GM18508 (cell line): Measurements from ENCODE around the gene PSME3IP1.

ENCODE experiments used
- ATAC-seq: cut with Tn5 transposase; IDR thresholded peaks from one replicate; pipeline ENCODE4 v1.9.1; 2021; ENCODE audit warnings: moderate number of reproducible peaks; ENCODE audit not compliant: insufficient read depth, unreplicated experiment

Gene PSME3IP1

GRCh38 chr16:57172721-57173290 lies 13.0 kb downstream of the PSME3IP1 start:
- ATAC-seq, result no peak

DNA sequence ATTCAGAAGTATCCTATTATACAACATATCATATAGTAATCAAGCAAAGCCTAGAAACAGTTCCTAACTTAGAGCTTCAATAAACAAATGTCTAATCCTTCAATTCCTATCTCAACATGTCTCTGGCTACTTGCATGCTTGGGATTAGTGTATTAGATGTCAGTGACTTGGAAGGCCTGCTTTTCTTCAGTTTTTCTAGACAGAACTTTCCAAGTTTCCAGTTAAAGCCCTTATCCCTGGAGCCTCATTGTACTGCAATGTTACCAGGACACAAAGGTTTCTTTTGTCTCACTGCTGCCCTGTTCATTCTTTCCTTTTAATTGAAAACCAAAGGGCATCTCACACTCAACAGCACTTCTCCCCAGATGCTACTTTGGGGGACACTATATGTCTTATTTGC lies 16.5 kb downstream of the PSME3IP1 start:
- ATAC-seq, result no peak

DNA sequence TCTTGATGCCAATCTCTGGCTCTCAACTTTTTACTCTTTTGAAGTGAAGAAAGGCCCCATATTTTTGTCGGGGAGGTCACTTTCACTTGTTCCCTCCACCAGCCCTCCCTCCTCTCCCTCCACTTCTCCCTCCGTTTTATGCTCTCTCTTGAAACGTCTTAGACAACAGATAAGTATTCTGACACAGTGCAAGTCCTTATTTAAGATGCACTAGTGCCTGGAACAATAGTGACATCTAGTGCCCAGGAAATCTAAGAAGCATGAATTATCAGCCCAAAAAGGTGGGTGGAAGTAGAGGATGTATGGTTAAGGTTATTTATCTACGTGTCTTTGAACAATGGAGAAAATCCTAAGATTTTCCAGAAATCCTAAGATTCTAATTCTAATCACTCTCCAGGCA lies 17.9 kb downstream of the PSME3IP1 start:
- ATAC-seq, result no peak

- no peak for ATAC-seq
These were observed 18.3 kb downstream of the PSME3IP1 start for GRCh38 chr16:57167538-57167937.

DNA sequence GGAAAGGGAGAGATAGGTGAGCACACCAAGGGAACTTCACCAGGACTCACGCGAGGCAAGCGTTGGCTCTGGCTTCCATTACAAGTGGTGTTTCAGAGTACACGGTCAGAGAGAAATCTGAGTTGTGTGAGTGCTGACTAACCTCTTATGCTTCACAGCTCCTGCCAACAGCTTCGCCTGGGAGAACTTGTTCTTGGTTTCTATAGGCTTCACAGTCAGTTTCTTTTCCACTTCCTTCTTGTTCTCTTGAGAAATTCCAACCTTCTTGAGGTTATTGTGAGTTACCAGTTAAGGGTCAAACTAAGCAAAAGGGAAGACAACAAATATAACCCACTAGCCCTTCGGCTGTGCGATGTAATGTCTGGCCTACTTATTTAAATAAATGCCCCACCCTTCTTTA lies 18.9 kb downstream of the PSME3IP1 start:
- ATAC-seq, result no peak

- no peak for ATAC-seq
These were observed 19.4 kb downstream of the PSME3IP1 start for GRCh38 chr16:57166451-57166850.

DNA sequence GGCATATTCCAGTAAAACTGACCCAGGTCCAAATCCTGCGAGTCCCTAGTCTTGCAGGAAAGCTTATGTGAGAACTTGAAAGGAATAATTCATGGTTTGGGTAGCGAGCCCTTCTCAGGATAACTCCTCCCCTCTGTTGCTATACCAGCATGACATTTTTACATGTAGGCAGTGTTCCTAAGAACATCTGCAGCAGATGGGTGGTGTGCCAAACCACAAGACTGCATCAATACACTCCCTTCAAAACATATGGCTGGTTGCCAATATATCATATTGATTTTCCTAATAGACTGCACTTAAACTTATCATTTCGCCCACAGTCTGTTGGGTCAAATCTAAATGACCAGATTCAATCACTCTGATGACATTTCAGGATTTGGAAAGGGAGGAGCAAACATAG lies 19.9 kb downstream of the PSME3IP1 start:
- ATAC-seq, result no peak

- no peak for ATAC-seq
These were observed 20.4 kb downstream of the PSME3IP1 start for GRCh38 chr16:57165483-57165882.

DNA sequence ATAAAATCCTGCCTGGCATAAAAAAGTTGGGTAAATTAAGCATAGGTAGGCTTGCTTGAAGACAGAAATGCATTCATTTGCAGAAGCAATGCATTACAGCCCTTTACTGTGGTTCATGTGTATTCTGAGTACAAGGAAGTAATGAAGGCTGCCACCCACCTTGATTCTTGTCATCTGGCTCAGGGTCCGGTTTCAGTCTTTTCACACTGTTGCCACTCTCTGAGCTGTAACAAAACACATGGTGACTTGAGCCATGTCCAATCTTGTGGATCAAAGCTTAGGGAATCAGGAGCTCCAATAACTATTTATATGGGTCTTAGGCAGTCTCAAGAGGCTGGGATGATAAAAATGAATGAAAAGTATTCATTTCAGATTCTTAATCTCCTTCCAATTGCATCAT lies 22.0 kb downstream of the PSME3IP1 start:
- ATAC-seq, result no peak

DNA sequence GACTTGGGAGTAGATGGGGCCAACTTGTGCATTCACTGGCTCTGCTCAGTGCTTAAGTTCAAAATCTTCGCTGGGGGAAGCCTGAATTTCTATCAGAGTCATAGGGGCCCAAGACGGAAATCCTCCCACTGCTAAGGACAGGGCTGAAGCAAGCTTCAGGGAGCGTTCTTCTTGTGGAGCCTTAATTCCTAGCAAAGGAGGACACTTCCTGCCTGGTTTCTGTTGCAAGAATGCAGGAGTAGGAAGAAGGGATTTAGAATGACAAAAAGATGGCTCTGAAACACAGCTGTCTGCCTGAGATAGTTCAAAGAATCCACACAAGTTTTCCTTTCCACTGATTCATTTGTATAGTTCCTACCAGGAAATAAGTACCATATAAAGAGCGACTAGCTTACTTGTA lies 26.4 kb downstream of the PSME3IP1 start:
- no peak for ATAC-seq

DNA sequence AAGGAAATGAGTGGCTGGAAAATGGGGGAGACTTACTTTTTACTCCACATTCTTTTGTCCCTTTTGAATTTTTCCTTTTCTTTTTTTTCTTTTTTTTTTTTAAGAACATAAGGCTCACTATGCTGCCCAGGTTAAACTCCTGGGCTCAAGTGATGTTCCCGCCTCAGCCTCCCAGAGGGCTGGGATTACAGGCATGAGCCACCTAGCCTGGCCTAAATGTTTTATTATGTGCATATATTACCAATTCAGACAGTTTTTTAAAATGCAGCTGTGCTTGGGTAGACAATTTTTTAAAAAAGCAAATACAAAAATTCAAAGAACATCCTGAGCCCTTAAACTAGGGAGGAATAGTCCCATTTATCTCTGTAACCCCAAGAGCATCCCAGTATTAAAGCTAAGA lies 28.3 kb downstream of the PSME3IP1 start:
- no peak for ATAC-seq

GRCh38 chr16:57156351-57156703 lies 29.5 kb downstream of the PSME3IP1 start:
- ATAC-seq, result no peak

DNA sequence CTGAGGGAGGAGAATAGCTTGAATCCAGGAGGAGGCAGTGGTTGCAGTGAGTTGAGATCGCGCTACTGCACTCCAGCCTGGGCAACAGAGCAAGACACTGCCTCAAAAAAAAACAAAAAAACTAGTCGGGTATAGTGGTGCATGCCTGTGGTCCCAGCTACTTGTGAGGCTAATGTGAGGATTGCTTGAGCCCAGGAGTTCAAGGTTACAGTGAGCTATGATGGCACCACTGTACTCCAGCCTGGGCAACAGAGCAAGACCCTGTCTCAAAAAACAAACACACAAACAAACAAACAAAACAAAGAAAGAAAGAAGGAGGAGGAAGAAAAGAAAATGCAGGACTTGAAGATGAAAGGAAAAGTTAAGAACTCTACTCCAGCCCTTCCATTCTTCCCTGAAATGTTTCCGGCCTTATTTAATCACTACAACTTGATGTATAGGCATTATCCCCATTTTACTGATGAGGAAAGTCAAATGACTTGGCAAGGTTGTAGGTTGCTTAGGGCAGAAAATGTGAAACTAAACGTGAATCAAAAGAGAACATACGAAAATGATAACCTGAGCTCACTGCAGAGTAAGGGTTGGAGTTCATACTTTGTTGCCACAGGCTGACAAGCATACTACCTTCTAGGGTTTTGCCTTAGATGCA lies 30.0 kb downstream of the PSME3IP1 start:
- no peak for ATAC-seq

DNA sequence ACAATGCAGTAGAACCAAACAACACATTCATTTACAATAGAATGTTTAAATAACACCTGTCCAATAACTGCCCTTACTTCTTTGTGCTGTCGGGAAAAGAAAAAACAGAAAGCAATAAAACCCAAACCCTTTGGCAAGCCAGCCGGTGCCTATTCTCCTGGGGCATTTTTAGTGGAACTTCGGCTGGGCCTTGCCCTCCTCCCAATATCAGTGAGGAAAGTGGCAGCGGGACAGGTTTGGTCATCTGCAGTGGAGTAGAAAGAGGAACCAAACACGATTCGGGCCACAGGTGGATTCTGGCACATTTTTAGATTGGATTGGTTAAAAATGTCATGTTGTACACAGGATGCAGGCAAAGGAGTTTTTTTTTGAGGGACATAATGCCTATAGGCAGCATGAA lies 32.0 kb downstream of the PSME3IP1 start:
- no peak for ATAC-seq

- no peak for ATAC-seq
These were observed 33.4 kb downstream of the PSME3IP1 start for GRCh38 chr16:57152096-57153093.

DNA sequence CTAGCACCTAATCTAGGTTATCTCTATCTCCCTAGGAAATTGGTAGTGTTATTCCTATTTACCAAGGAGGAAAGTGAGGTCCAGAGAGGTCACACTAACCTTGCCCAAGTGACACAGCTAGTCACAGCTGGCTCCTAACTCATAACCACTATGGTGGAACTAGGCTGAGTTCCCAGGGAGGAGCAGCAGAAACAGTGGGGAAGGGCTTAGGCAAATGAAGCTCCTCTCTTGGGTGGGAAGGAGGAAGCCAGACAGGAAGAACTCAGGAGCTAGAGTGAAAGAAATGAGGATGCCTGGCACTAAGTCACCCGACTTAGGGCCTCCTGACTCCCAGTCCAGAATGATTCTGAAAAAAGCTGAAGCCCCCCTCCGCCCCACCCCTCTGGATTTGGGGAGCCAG lies 34.5 kb downstream of the PSME3IP1 start:
- ATAC-seq, result no peak

GRCh38 chr16:57150682-57151330 lies 35.0 kb downstream of the PSME3IP1 start:
- no peak for ATAC-seq

GRCh38 chr16:57149391-57149790 lies 36.4 kb downstream of the PSME3IP1 start:
- ATAC-seq, result no peak

- no peak for ATAC-seq
These were observed 37.4 kb downstream of the PSME3IP1 start for GRCh38 chr16:57148481-57148880.

DNA sequence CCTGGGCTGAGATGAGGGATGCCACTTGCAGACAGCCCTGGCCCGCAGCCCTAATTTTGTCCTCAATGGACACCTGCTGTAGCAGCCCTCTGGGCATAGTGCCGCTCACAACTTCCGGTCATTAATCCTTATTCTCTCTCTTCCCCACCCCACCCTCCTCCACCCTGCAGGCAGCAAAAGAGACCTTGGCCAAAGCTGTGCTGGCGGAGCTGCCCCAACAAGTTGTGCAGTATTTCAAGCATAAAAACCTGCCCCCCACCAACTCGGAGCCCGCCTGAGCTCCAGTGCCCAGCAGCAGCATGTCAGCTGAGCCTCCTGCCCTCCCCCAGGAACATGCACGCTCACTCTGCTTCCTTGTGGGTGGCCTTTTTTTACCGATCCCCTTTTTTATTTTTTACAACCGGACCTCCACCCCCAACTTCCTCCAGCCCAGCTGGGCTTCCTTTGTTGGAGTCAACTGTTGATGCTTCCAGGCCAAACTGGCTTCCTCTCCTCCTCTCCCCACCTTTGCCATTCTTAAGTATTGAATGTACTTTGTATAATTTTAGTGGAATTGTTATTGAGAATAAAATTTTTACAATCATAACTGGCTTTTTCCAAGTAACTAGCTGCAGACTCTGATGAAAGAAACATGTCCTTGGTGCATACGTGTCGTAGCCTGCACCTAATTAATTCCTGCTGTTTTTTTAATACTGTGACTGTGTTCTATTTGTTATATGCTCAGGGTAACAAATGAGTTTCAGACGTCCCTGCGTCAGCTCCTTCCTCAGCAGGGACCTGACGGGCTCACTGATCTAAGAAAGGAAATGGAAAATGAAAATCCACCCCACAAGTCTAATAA lies 38.2 kb downstream of the PSME3IP1 start:
- ATAC-seq, result no peak
